Iris pigment epithelial cell (primary cell): ENCODE measurements around the gene ZNF24.

Experiments used
- DNase-seq: peaks from one replicate; pipeline ENCODE4 v3.0.0-alpha.2; 2011; ENCODE audit warnings: low read depth

ZNF24 gene

GRCh38 chr18:35343936-35344735 lies at the start of gene ZNF24:
Gene ZNF24, minus strand, starts transcription at chr18:35344420. Its CDS starts 3,770 bp downstream, at chr18:35340650.
- DNase-seq = peak; percentile 94

- no peak for DNase-seq
Observed at GRCh38 chr18:35393716-35394115, 49.5 kb upstream of the ZNF24 start.

- DNase-seq = no peak
Observed at GRCh38 chr18:35392375-35392774, 48.2 kb upstream of the ZNF24 start.

DNA sequence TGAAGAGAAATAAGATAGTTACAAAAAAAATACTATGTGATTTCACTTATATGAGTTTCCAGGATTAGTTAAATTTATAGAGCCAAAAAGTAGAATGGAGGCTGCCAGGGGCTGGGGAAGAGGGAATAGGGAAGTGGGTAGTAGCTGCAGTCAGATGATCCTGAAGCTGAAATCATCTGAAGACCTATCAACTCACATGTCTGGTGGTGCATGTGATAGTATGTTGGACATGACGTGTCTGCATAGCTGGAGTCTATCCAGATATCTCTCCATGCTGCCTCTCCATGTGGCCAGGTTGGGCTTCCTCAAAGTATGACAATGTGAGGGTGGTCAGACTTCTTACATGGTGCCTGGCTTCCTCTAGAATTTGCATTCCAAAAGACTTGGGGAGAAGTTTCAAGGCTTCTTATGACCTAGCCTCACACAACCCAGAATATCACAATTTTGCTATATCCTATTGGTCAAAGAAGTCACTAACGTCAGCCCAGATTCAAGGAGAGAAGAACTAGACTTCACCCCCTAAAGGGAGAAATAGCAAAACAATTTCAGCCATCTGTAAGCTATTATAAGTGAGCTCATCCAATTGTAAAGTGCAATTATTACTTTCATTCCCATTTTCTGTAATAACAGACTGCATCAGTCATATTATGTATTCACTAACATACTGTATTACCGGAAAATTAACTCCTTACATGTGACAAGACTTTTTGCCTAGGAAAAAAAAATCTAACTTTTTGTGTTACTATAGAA lies 46.9 kb upstream of the ZNF24 start:
- DNase-seq = no peak

- peak; percentile 62 for DNase-seq
Observed at GRCh38 chr18:35389095-35389618, 44.9 kb upstream of the ZNF24 start.

- DNase-seq = peak; percentile 72
Observed at GRCh38 chr18:35387152-35387571, 42.9 kb upstream of the ZNF24 start.

DNA sequence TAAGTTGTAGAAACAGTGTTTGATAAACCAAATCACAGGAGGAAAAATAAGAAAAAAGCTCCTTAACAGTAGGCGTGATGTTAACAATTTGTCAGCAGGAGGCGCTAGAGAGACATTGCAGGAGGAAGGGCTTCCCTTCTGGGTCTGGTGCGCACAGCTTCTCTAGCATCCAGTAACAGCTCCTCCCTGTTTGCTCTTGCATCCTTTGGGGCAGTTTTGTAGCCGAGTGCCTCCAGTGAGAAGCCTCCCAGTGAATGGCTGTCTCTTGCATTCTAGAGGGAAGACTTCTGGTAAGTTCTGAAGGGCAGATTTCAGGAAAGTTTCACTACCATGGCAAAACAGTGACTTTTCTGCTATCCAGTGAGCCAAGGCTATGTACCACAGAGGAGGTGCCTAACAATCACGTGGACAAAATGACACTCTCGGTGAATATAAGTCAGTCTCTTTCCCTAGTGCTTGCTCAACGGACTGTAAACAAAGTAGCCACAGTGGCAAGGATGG lies 42.4 kb upstream of the ZNF24 start:
- DNase-seq = peak; percentile 86

- no peak for DNase-seq
Observed at GRCh38 chr18:35383136-35383535, 38.9 kb upstream of the ZNF24 start.

DNA sequence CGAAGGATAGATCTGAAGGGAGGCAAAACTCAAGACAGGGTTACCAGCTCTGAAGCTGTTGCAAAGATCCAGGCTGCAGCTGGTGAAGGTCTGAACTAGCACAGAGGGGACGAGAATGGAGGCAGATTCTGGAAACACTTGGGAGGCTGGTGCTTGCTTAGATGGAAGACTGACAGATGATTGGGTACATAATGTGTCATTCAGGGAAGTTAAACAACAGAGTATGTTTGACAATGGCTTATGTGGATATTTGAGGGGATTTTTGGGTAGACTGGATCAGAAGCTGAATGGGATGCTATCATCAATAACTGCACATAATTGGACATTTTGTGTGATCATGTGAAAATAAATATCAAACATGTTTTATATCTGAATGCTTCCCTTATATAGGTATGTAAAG lies 35.2 kb upstream of the ZNF24 start:
- DNase-seq = no peak

DNA sequence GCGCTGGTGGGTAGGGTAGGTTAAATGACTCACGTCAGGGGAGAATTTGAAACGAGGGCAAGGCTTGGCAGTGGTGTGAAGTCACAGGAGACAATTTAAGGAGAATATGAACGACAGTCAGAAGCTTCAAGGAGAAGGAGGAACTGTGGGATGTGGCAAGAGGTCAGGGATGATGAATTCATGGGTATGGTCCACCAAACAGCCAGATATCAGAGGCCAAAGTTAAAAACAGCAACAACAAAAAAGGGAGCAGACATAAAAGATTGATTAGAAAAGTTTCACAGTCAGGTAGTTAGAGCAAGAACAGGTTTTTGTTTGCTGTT lies 34.3 kb upstream of the ZNF24 start:
- DNase-seq = no peak

GRCh38 chr18:35377875-35378573 lies 33.8 kb upstream of the ZNF24 start:
- peak; percentile 45 for DNase-seq

GRCh38 chr18:35376742-35377695 lies 32.8 kb upstream of the ZNF24 start, which contains the start of gene ZNF396:
Gene ZNF396, minus strand, starts transcription at chr18:35377337. Its CDS starts 3,045 bp downstream, at chr18:35374292.
- DNase-seq = peak; percentile 37

- DNase-seq = no peak
Observed at GRCh38 chr18:35376393-35376741, 32.1 kb upstream of the ZNF24 start.

GRCh38 chr18:35374708-35375107 lies 30.5 kb upstream of the ZNF24 start:
- DNase-seq = no peak

- peak; percentile 76 for DNase-seq
Observed at GRCh38 chr18:35371412-35372195, 27.4 kb upstream of the ZNF24 start.

- DNase-seq = no peak
Observed at GRCh38 chr18:35369126-35369525, 24.9 kb upstream of the ZNF24 start.

DNA sequence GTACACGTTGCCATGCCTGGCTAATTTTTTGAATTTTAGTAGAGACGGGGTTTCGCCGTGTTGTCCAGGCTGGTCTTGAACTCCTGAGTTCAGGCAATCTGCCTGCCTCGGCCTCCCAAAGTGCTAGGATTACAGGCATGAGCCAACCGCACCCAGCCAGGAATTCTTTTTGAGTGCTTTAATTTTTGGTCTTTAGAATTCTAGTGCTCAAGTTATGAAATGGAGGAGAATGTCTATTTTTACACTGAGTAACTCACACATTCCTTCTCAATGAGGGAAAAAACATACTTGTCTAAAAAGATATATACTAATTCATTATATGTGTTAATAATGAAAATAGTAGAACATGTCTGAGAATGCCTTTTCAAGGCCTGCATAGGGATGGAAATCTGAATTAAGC lies 24.4 kb upstream of the ZNF24 start:
- no peak for DNase-seq

DNA sequence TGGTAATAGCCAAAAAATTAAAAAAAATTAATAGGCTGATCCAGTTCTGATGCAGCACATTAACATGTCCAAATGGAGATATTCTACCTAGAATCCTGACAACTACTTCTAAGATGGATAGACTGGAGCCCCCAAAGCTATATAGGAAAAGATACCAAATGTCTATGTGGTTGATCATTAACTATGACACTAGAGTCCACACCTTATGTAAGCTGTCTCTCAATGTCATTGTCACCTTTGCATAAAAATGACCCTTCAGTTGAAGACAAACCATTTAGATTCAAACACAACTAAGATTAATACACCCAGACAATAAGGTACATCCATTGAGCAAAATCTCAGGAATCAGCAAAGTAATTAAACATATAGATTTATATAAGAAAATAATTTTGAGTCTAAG lies 18.3 kb upstream of the ZNF24 start:
- DNase-seq = no peak

DNA sequence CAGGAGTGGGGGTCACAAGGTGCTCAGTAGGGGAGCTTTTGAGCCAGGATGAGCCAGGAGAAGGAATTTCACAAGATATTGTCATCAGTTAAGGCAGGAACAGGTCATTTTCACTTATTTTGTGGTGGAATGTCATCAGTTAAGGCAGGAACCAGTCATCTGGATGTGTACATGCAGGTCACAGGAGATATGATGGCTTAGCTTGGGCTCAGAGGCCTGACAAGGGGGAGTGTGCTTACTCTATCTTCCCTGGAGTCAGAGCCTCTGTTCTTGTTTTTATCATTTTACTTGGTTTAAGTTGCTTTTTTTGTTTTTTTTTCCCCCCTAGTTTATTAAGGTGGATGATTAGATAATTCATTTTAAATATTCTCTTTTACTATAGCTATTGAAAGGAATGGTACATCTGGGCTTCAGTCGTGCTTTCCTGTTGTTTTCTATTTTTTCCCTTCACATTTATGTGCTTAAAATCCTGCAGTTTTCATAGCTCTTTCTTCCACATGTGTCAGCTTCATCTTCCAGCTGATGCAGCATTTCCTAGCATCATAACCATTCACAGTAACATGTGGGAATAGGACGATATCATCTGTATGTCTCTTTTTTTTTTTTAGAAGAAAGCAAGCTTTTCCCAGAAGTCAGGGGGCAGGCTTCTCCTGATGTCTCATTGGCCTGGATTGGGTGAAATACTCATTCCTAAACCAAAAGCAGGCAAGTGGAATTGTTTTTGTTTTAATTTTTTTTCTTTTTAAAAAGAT lies 17.5 kb upstream of the ZNF24 start:
- DNase-seq = no peak
